Measurements from ENCODE around the gene RIPOR2.
"Not testable (repeated sequence)": the region's sequence is repeated elsewhere in the genome, so short reads cannot be mapped to it uniquely, and the experiment has no call there.

The RIPOR2 gene

DNA sequence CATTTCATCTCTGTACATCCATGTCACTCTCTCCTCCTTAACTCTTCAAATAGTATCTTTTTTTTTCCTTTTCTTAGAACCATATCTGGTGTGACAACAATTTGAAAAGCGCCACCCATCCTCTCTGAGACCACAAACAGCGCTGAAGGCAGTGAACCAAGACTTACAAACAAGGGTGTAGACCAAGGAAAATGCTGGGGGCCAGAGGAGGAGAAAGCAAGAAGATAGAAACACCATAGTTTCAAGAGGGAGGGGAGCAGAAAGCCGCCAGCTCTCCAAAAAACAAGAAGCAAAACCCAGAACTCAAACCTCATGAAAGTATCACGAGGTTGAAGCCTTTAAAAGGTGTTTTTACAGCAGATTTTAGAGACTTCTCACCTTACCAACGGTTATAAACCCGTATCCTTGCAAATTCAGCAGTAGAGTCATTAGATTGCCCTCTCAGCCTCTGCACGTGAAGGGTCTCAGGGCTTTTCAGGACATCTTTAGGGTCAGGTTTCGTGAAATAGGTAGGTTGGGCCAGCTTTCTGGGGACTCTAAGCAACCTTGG, 13.3 kb upstream of the RIPOR2 start:
- no peak for DNase-seq
- peaks cover 26% of the 10 kb centered on the region for H3K9me3 Mint-ChIP-seq
- peaks cover 13% of the 10 kb centered on the region for H3K36me3 Mint-ChIP-seq (ENCODE audit: low read depth)
- H3K27ac Mint-ChIP-seq: no peak overlapping the region
- H3K4me1 Mint-ChIP-seq: peaks cover 19% of the 10 kb centered on the region
- no peak overlapping the region for H3K4me3 Mint-ChIP-seq
- peaks cover 10% of the 10 kb centered on the region for H3K27me3 Mint-ChIP-seq (ENCODE audit: low read depth, poor library complexity)
- TF ChIP-seq, protein P1, sequence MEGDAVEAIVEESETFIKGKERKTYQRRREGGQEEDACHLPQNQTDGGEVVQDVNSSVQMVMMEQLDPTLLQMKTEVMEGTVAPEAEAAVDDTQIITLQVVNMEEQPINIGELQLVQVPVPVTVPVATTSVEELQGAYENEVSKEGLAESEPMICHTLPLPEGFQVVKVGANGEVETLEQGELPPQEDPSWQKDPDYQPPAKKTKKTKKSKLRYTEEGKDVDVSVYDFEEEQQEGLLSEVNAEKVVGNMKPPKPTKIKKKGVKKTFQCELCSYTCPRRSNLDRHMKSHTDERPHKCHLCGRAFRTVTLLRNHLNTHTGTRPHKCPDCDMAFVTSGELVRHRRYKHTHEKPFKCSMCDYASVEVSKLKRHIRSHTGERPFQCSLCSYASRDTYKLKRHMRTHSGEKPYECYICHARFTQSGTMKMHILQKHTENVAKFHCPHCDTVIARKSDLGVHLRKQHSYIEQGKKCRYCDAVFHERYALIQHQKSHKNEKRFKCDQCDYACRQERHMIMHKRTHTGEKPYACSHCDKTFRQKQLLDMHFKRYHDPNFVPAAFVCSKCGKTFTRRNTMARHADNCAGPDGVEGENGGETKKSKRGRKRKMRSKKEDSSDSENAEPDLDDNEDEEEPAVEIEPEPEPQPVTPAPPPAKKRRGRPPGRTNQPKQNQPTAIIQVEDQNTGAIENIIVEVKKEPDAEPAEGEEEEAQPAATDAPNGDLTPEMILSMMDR (IDR thresholded peaks at IDR 0.05): no peak

DNA sequence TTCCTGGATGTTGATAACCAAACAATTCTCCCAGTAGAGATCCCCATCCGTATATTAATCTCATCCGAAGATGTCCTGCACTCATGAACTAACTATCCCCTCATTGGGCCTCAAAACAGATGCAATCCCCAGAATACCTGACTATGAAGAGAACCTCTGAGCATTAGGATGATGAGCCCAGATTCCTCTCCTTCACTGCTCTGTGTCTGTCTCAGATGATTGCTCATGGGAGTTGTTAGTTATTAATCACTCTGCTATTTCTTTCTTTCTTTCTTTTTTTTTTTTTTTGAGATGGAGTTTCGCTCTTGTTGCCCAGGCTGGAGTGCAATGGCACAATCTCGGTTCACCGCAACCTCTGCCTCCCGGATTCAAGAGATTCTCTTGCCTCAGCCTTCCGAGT, 12.5 kb upstream of the RIPOR2 start:
- Mint-ChIP-seq H3K36me3 (ENCODE audit: low read depth) (peaks cover 13% of the 10 kb centered on the region), H3K4me1 (peaks cover 19% of the 10 kb centered on the region), H3K9me3 (peaks cover 32% of the 10 kb centered on the region)
- not testable (repeated sequence) for H3K27me3 Mint-ChIP-seq (ENCODE audit: low read depth, poor library complexity); H3K27ac Mint-ChIP-seq; DNase-seq; H3K4me3 Mint-ChIP-seq

DNA sequence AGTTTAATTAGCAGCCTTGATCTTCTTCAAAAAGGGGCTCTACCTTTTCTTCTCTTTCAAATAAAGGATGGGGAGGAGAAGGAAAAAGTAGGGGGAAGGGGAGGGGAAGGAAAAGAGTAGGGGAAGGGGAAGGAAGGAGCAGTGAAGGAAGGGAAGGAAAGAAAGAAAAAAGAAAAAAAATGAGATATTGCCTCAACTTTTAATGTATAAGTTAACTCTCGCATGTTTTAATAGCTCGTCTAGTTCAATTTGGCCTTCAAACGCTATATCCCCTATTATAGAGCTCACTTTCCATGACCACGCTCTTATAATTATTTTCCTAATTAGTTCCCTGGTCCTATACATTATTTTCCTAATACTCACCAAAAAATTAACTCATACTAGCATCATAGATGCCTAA, 11.9 kb upstream of the RIPOR2 start:
- Mint-ChIP-seq H3K27me3 (ENCODE audit: low read depth, poor library complexity) (peaks cover 10% of the 10 kb centered on the region), H3K27ac (no peak overlapping the region), H3K9me3 (peaks cover 37% of the 10 kb centered on the region), H3K36me3 (ENCODE audit: low read depth) (peaks cover 13% of the 10 kb centered on the region), H3K4me1 (peaks cover 19% of the 10 kb centered on the region), H3K4me3 (no peak overlapping the region)
- TF ChIP-seq, protein P1 (IDR thresholded peaks at IDR 0.05): no peak
- no peak for DNase-seq

DNA sequence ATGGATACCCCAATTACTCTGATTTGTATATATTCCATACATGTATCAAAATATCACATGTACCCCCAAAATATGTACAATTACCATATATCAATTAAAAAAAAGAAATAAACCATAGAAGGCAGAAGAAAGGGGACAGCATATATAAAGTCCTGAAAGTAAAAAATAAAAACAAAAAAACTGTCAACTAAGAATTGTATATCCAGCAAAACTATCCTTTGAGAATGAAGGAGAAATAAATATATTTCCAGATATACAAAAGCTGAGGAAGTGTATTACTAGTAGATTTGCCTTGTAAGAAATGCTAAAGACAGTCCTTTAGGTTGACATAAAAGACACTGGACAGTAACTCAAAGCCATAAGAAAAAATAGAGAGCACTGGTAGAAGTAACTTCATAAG, 9.3 kb upstream of the RIPOR2 start:
- peaks cover 19% of the 10 kb centered on the region for H3K4me1 Mint-ChIP-seq
- no peak overlapping the region for H3K4me3 Mint-ChIP-seq
- TF ChIP-seq, protein P1 (IDR thresholded peaks at IDR 0.05): no peak
- H3K27ac Mint-ChIP-seq: no peak overlapping the region
- DNase-seq: no peak
- peaks cover 10% of the 10 kb centered on the region for H3K27me3 Mint-ChIP-seq (ENCODE audit: low read depth, poor library complexity)
- peaks cover 13% of the 10 kb centered on the region for H3K36me3 Mint-ChIP-seq (ENCODE audit: low read depth)
- H3K9me3 Mint-ChIP-seq: peaks cover 37% of the 10 kb centered on the region

DNA sequence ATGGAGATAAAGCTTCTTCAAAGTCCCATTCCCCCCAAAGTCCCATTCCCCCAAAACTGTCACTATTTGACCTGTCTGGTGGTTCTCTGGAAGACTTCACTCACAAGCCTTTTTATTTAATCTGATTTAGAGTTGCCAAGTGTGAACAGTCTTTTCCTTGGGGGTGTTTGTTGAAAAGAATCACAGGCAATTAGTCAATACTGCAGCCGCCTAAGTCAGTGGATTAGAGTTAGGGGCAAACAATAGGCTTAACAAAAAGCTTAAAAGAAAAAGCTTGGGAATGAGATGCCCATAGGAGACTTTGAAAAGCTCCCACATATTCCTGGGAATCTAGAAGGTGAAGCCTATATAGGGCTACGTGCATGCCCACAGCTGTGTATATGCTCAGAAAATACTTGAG, 8.0 kb upstream of the RIPOR2 start:
- no peak overlapping the region for H3K27ac Mint-ChIP-seq
- DNase-seq: no peak

DNA sequence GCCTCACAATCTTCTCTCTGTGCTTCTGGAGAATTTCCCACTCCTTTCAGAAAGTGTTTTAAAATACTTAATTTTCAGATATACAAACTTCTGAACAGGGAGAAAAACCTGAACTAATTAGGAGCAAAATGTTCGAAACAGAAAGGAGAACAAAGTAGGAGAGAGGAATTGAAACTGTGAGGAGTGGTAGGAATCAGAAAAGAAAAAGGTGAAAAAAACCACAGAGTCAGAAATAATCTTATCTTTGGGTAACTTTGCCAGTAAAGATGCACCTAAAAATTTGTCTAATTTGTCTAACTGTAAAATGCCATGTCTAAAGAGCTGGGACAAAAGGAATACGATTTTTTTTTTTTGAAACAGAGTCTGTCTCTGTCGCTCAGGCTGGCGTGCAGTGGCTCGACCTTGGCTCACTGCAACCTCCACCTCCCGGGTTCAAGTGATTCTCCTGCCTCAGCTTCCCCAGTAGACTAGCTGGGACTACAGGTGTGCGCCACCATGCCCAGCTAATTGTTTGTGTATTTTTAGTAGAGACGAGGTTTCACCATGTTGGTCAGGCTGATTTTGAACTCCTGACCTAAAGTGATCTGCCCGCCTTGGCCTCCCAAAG, 4.7 kb upstream of the RIPOR2 start:
- DNase-seq: no peak
- peaks cover 7% of the 10 kb centered on the region for H3K4me1 Mint-ChIP-seq
- H3K36me3 Mint-ChIP-seq (ENCODE audit: low read depth): peaks cover 13% of the 10 kb centered on the region
- TF ChIP-seq, protein P1 (IDR thresholded peaks at IDR 0.05): no peak
- peaks cover 14% of the 10 kb centered on the region for H3K27me3 Mint-ChIP-seq (ENCODE audit: low read depth, poor library complexity)
- H3K9me3 Mint-ChIP-seq: peaks cover 24% of the 10 kb centered on the region
- no peak overlapping the region for H3K4me3 Mint-ChIP-seq
- no peak overlapping the region for H3K27ac Mint-ChIP-seq

More for the DNA sequence above, 8.0 kb upstream of the RIPOR2 start:
- TF ChIP-seq, protein P1 (IDR thresholded peaks at IDR 0.05): no peak
- peaks cover 13% of the 10 kb centered on the region for H3K4me1 Mint-ChIP-seq
- H3K36me3 Mint-ChIP-seq (ENCODE audit: low read depth): peaks cover 13% of the 10 kb centered on the region
- no peak overlapping the region for H3K4me3 Mint-ChIP-seq
- H3K9me3 Mint-ChIP-seq: peaks cover 34% of the 10 kb centered on the region
- peaks cover 10% of the 10 kb centered on the region for H3K27me3 Mint-ChIP-seq (ENCODE audit: low read depth, poor library complexity)

Data from nephron progenitor cell (in vitro differentiated cells).